K562 (cell line): ENCODE data around the gene NCAPG2. TPM values are rescaled to one million over a fixed set of nuclear protein-coding genes. Genes with fewer than 3 reads are reported as not detected.

ENCODE experiments used
- JUND ChIP-seq, 2 experiments: IDR thresholded peaks; 2 replicates in 1 of 2; 3 replicates in 1 of 2; pipeline ENCODE4 v1.6.1; 2011; ENCODE audit warnings: borderline replicate concordance in 2 of 2, low read depth in 2 of 2, low read length in 2 of 2, improper control_type of control experiment in 1 of 2, missing biosample characterization in 1 of 2, missing genetic modification characterization in 1 of 2, missing genetic modification reagents in 1 of 2
- MAFK ChIP-seq: IDR thresholded peaks from 2 replicates; pipeline ENCODE4 v1.6.1; 2011; ENCODE audit warnings: low read length, improper control_type of control experiment
- SMAD1 ChIP-seq: fragments of 150-350 bp; IDR thresholded peaks from 2 replicates; pipeline ENCODE4 v1.6.1; 2014; ENCODE audit warnings: low read length, low read depth; ENCODE audit not compliant: partially characterized antibody
- polyA plus RNA-seq, 8 experiments: library from polyadenylated mRNA; depleted of rRNA in 4 of 8; stranded (reverse) in 5 of 8; unstranded in 3 of 8; fragments of >200 nt; fragmentation: Nextera tagmentation in 2 of 8; fragmentation: Illumina TruSeq in 1 of 8; extraction: Ambion mirVana in 2 of 8; extraction: Trizol in 1 of 8; gene quantifications; 2 replicates each; pipeline versions ENCODE4 v1.2.1 to v1.2.3, GENCODE V29; 2011 to 2014; ENCODE audit warnings: inconsistent platforms in 1 of 8, missing spikeins in 1 of 8
- total RNA-seq, 7 experiments: library from RNA; depleted of rRNA in 6 of 7; stranded (reverse); fragments of >200 nt in 6 of 7; fragmentation: Illumina TruSeq in 2 of 7; extraction: Trizol in 2 of 7; gene quantifications; 2 replicates each; pipeline versions ENCODE4 v1.2.1 to v1.2.3, GENCODE V29; 2011 to 2021; ENCODE audit warnings: low replicate concordance in 1 of 7
- TF ChIP-seq, protein P1 (sequence below): fragments of 450-650 bp; formaldehyde crosslinking; IDR thresholded peaks from 2 replicates; pipeline ENCODE4 v1.4.0; 2022; ENCODE audit warnings: mild to moderate bottlenecking, moderate library complexity
- TF ChIP-seq, protein P2 (sequence below), 2 experiments: fragments of 450-650 bp in 1 of 2; IDR thresholded peaks; 2 replicates each; pipeline ENCODE4 v1.6.1; 2011 to 2017; ENCODE audit warnings: low read depth in 2 of 2, antibody characterized with exemption in 1 of 2, borderline replicate concordance in 1 of 2, low read length in 1 of 2, mild to moderate bottlenecking in 1 of 2, mixed read lengths in 1 of 2; ENCODE audit not compliant: control insufficient read depth in 1 of 2

NCAPG2 gene
- total and polyA plus RNA-seq, 9 of the 15 experiments (the other 6 are each of a cell fraction or from before 2014, with no cell fraction given): 21.5 to 127 (median 86.1) TPM

- TF ChIP-seq JUND (IDR thresholded peaks at IDR 0.05; ENCODE audit: borderline replicate concordance, low read depth, low read length): no peak
- TF ChIP-seq JUND (tag; IDR thresholded peaks at IDR 0.05; ENCODE audit: borderline replicate concordance, low read depth, low read length): 0 out of 3 replicates have a peak, but pooled peaks have one; percentile 20
- TF ChIP-seq, protein P1, sequence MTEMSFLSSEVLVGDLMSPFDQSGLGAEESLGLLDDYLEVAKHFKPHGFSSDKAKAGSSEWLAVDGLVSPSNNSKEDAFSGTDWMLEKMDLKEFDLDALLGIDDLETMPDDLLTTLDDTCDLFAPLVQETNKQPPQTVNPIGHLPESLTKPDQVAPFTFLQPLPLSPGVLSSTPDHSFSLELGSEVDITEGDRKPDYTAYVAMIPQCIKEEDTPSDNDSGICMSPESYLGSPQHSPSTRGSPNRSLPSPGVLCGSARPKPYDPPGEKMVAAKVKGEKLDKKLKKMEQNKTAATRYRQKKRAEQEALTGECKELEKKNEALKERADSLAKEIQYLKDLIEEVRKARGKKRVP: no peak
- TF ChIP-seq, protein P2, sequence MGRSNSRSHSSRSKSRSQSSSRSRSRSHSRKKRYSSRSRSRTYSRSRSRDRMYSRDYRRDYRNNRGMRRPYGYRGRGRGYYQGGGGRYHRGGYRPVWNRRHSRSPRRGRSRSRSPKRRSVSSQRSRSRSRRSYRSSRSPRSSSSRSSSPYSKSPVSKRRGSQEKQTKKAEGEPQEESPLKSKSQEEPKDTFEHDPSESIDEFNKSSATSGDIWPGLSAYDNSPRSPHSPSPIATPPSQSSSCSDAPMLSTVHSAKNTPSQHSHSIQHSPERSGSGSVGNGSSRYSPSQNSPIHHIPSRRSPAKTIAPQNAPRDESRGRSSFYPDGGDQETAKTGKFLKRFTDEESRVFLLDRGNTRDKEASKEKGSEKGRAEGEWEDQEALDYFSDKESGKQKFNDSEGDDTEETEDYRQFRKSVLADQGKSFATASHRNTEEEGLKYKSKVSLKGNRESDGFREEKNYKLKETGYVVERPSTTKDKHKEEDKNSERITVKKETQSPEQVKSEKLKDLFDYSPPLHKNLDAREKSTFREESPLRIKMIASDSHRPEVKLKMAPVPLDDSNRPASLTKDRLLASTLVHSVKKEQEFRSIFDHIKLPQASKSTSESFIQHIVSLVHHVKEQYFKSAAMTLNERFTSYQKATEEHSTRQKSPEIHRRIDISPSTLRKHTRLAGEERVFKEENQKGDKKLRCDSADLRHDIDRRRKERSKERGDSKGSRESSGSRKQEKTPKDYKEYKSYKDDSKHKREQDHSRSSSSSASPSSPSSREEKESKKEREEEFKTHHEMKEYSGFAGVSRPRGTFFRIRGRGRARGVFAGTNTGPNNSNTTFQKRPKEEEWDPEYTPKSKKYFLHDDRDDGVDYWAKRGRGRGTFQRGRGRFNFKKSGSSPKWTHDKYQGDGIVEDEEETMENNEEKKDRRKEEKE (IDR thresholded peaks at IDR 0.05; ENCODE audit: borderline replicate concordance in 1 of 2, control insufficient read depth in 1 of 2, low read depth in 2 of 2, low read length in 1 of 2): no peak
- 0 out of 2 replicates have a peak, but pooled peaks have one; percentile 18 for TF ChIP-seq MAFK
- TF ChIP-seq SMAD1: no peak
These were observed 85.9 kb downstream of the NCAPG2 start (continued) for GRCh38 chr7:158618745-158619140.
